A549 (cell line): ENCODE measurements around the gene PCDHGA6. TPM values are rescaled to one million over a fixed set of nuclear protein-coding genes. Genes with fewer than 3 reads are reported as not detected.
"Not testable (repeated sequence)": the region's sequence is repeated elsewhere in the genome, so short reads cannot be mapped to it uniquely, and the experiment has no call there.

ENCODE experiments used
- ATAC-seq, 2 experiments: fragments of 200-7000 bp in 1 of 2; fragments of >200 bp in 1 of 2; cut with Nextera tagmentation in 1 of 2; cut with Tn5 transposase in 1 of 2; 3 replicates each; pipeline versions ENCODE4 v1.8.0 to v1.9.1; 2018 to 2020; ENCODE audit warnings: mild to moderate bottlenecking in 1 of 2, moderate library complexity in 1 of 2
- CTCF ChIA-PET: fragments of 300-600 bp; sonication (Branson Sonifier 250); formaldehyde crosslinking; extraction: SDS; loops from one replicate; lab custom pipeline; 2021; ENCODE audit warnings: antibody characterized with exemption, inconsistent platforms; lab: Yijun Ruan, JAX
- POLR2A ChIA-PET: fragments of 350-600 bp; formaldehyde crosslinking; extraction: SDS; loops from one replicate; lab custom pipeline; 2021; ENCODE audit warnings: antibody characterized with exemption, inconsistent platforms; lab: Yijun Ruan, JAX
- DNase-seq, 2 experiments: peaks; one replicate each; pipeline versions ENCODE4 v3.0.0 to v3.0.0-alpha.2; 2011 to 2016; ENCODE audit warnings: low read depth in 1 of 2, low spot score in 1 of 2
- FAIRE-seq: peaks from 2 replicates; lab custom pipeline; 2011; peaks lifted over from hg19 to GRCh38; lab: Jason Lieb, UNC
- H3K27ac ChIP-seq, 2 experiments: fragments of >200 bp; sonication (Bioruptor Twin); formaldehyde crosslinking; 3 replicates each; pipeline ENCODE4 v1.5.1; 2016 to 2017
- H3K4me1 ChIP-seq: fragments of >200 bp; sonication (Bioruptor Twin); formaldehyde crosslinking; 3 replicates; pipeline ENCODE4 v1.6.1; 2016
- H3K4me2 ChIP-seq: fragments of >200 bp; sonication (Bioruptor Twin); formaldehyde crosslinking; 3 replicates; pipeline ENCODE4 v1.6.1; 2016
- H3K4me3 ChIP-seq: fragments of >200 bp; sonication (Bioruptor Twin); formaldehyde crosslinking; 3 replicates; pipeline ENCODE4 v1.5.1; 2016
- H3K9me3 ChIP-seq: fragments of >200 bp; sonication (Bioruptor Twin); formaldehyde crosslinking; 3 replicates; pipeline ENCODE4 v1.6.1; 2016
- CBX8 ChIP-seq: fragments of 200-600 bp; sonication (generic); IDR thresholded peaks from 2 replicates; pipeline ENCODE4 v1.6.1; 2016
- CEBPB ChIP-seq, 2 experiments: fragments of >200 bp in 1 of 2; sonication (Bioruptor Twin) in 1 of 2; formaldehyde crosslinking in 1 of 2; IDR thresholded peaks; 2 replicates each; pipeline ENCODE4 v1.6.1; 2012 to 2016
- FOXS1 ChIP-seq: fragments of 250-450 bp; sonication (Bioruptor Pico); IDR thresholded peaks from 2 replicates; pipeline ENCODE4 v1.5.0; 2020; ENCODE audit warnings: mild to moderate bottlenecking, moderate library complexity
- HEYL ChIP-seq: fragments of 250-450 bp; sonication (Bioruptor Pico); IDR thresholded peaks from 2 replicates; pipeline ENCODE4 v1.8.0; 2021; ENCODE audit warnings: mild to moderate bottlenecking, moderate library complexity
- MYC ChIP-seq: IDR thresholded peaks from 2 replicates; pipeline ENCODE4 v1.6.1; 2012; ENCODE audit warnings: mild to moderate bottlenecking, inconsistent platforms, low read length, improper control_type of control experiment, borderline replicate concordance
- PHF8 ChIP-seq: fragments of 200-600 bp; sonication (generic); IDR thresholded peaks from 2 replicates; pipeline ENCODE4 v1.6.1; 2016; ENCODE audit warnings: low read depth, mild to moderate bottlenecking, antibody characterized with exemption, moderate library complexity, borderline replicate concordance
- RAD21 ChIP-seq, 2 experiments: fragments of >200 bp in 1 of 2; sonication (Bioruptor Twin) in 1 of 2; formaldehyde crosslinking in 1 of 2; IDR thresholded peaks in 1 of 2; conservative IDR thresholded peaks in 1 of 2; 2 replicates in 1 of 2; 3 replicates in 1 of 2; pipeline ENCODE4 v1.6.1; 2012 to 2018; ENCODE audit warnings: inconsistent platforms in 1 of 2
- RFX5 ChIP-seq: fragments of 450-650 bp; IDR thresholded peaks from 2 replicates; pipeline ENCODE4 v1.7.1; 2014; ENCODE audit warnings: antibody characterized with exemption, mild to moderate bottlenecking, moderate library complexity
- SMC3 ChIP-seq: fragments of >200 bp; sonication (Bioruptor Twin); formaldehyde crosslinking; IDR thresholded peaks from 3 replicates; pipeline ENCODE4 v1.6.1; 2018; ENCODE audit warnings: inconsistent platforms
- SREBF2 ChIP-seq: fragments of 450-650 bp; IDR thresholded peaks from 2 replicates; pipeline ENCODE4 v1.6.1; 2014; ENCODE audit warnings: mild to moderate bottlenecking, moderate library complexity
- TP53 ChIP-seq: fragments of 250-450 bp; sonication (Bioruptor Pico); IDR thresholded peaks from 2 replicates; pipeline ENCODE4 v1.5.0; 2021; ENCODE audit warnings: mild to moderate bottlenecking, moderate library complexity
- ZNF302 ChIP-seq: fragments of 250-450 bp; sonication (Bioruptor Pico); IDR thresholded peaks from 2 replicates; pipeline ENCODE4 v1.9.0; 2021; ENCODE audit warnings: inconsistent platforms, mild to moderate bottlenecking, moderate library complexity
- ZSCAN20 ChIP-seq: fragments of 250-450 bp; sonication (Bioruptor Pico); IDR thresholded peaks from 2 replicates; pipeline ENCODE4 v1.8.0; 2022; ENCODE audit warnings: mild to moderate bottlenecking, moderate library complexity
- WGBS: methylation state at CpG from one replicate; pipeline ENCODE4 v1.1.6; 2017; ENCODE audit errors: missing lambda C conversion rate; 5-methylcytosine and 5-hydroxymethylcytosine counted together
- polyA plus RNA-seq, 4 experiments: library from polyadenylated mRNA; depleted of rRNA in 3 of 4; stranded (reverse); fragments of >200 nt; fragmentation: RNase III in 1 of 4; extraction: RNeasy Plus Mini Kit Qiagen cat#74134 plus additional on column Dnase treatment in 1 of 4; gene quantifications; 2 replicates in 3 of 4; 3 replicates in 1 of 4; pipeline ENCODE4 v1.2.3, GENCODE V29; 2011 to 2017
- TF ChIP-seq, protein P1 (sequence below): IDR thresholded peaks from 2 replicates; pipeline ENCODE4 v1.6.1; 2012
- TF ChIP-seq, protein P2 (sequence below): fragments of >200 bp; sonication (Bioruptor Twin); formaldehyde crosslinking; IDR thresholded peaks from 3 replicates; pipeline ENCODE4 v1.6.1; 2016
- TF ChIP-seq, protein P3 (sequence below): fragments of 200-600 bp; sonication (generic); IDR thresholded peaks from 2 replicates; pipeline ENCODE4 v1.6.1; 2016; ENCODE audit warnings: antibody characterized with exemption, mild to moderate bottlenecking, moderate library complexity
- TF ChIP-seq, protein P4 (sequence below): fragments of >200 bp; sonication (Bioruptor Twin); formaldehyde crosslinking; IDR thresholded peaks from 2 replicates; pipeline ENCODE4 v1.6.1; 2016

PCDHGA6 gene
- polyA plus RNA-seq, 2 of the 4 experiments (the other 2 are of a cell fraction), result 0.23 to 1.0 TPM

DNA sequence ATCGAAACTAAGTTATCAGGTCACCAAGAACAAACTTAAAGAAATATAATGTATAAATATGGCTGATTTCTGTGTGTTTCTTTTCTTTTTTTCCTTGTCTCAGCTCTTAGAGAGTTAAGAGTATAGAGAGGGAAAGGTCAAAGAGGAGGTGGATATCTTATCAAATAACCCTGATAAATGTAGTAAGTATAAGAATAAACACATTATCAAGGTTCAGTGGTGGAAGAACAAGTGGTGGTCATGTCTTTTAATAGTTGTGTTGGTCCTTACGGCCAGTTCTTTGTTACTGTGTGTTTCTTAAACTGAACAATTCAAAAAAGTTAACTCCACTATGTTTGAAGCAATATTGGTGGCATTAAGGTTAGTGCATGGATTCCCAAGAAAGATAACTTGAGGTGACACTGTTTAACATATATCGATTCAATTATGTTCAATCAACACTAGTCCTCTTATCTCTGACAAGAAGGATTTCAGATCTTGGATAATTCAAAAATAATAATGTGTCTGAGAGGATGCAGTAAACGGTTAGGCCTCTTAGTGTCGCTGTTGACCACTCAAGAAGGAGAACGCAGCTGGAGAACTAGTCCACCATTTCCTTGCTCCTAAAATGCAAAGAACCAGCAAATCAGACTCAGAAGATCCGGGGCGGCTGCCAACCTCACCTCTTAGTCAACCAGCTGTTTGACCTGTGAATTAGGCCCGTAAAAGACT lies 30.3 kb upstream of the PCDHGA6 start, which contains the start of gene PCDHGA3:
Gene PCDHGA3, plus strand, starts transcription at position 588 of the 711 bp plus-strand sequence. CDS start 205 bp downstream, outside the sequence.
- H3K4me1 ChIP-seq, result no peaks in the 10 kb centered on the region
- TF ChIP-seq TP53 (CRISPR knock-in tag), result no peak
- peak in 1 of 2 experiments; percentile 32; a peak in 1 of 5 replicates for TF ChIP-seq RAD21 (conservative IDR thresholded peaks at IDR 0.05 in 1 of 2, IDR thresholded peaks at IDR 0.05 in 1 of 2)
- TF ChIP-seq, all 56 proteins: peak for 1
- H3K4me3 ChIP-seq, result no peak within 1 kb of the TSS
- H3K4me2 ChIP-seq, result no peak within 1 kb of the TSS
- peak in 1 of 2 experiments; percentile 61 for DNase-seq
- WGBS, result 25% methylated on average over 9 of the region's 9 CpGs
- 0 out of 6 replicates have a peak, but pooled peaks of 1 of the 2 experiments have one; percentile 34 for ATAC-seq
- H3K9me3 ChIP-seq, result peaks cover 31% of the 10 kb centered on the region
- no peak for FAIRE-seq
- ChIA-PET CTCF (interaction anchor here (0.9 to 2.2 kb wide), 4 partner anchors 40 to 224 kb away, joined by 3 to 8 read pairs (median 6); partner anchors contain the start of gene PCDHGA7), POLR2A (no interaction called here)
- no peak within 1 kb of the TSS for H3K27ac ChIP-seq

DNA sequence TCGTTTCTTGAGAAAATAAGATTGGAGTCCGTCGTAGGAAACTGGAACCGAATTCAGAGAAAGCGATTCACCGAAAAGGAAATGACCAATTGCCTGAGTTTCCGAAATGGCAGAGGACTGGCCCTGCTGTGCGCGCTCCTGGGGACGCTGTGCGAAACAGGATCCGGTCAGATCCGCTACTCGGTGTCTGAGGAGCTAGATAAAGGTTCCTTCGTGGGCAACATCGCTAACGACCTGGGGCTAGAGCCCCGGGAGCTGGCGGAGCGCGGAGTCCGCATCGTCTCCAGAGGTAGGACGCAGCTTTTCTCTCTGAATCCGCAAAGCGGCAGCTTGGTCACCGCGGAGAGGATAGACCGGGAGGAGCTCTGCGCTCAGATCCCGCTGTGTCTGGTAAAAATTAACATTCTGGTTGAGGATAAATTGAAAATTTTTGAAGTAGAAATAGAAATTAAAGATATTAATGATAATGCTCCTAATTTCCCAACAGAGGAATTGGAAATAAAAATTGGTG lies 29.7 kb upstream of the PCDHGA6 start:
- H3K4me3 ChIP-seq, result no peak overlapping the region
- H3K4me1 ChIP-seq, result no peaks in the 10 kb centered on the region
- no peak overlapping the region for H3K4me2 ChIP-seq
- ChIA-PET POLR2A (no interaction called here), CTCF (interaction anchor here (0.9 to 2.2 kb wide), 4 partner anchors 39 to 223 kb away, joined by 3 to 8 read pairs (median 6); partner anchors contain the start of gene PCDHGA7)
- no peak for DNase-seq
- 80% methylated on average over 31 of the region's 31 CpGs for WGBS
- ATAC-seq, result no peak
- TF ChIP-seq HEYL (no peak), FOXS1 (CRISPR knock-in tag) (no peak), SMC3 (no peak), ZSCAN20 (CRISPR knock-in tag) (no peak), PHF8 (no peak), RFX5 (no peak)
- TF ChIP-seq, protein P1, sequence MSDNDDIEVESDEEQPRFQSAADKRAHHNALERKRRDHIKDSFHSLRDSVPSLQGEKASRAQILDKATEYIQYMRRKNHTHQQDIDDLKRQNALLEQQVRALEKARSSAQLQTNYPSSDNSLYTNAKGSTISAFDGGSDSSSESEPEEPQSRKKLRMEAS, result no peak
- FAIRE-seq, result no peak
- H3K9me3 ChIP-seq, result peaks cover 25% of the 10 kb centered on the region
- no peak overlapping the region for H3K27ac ChIP-seq

DNA sequence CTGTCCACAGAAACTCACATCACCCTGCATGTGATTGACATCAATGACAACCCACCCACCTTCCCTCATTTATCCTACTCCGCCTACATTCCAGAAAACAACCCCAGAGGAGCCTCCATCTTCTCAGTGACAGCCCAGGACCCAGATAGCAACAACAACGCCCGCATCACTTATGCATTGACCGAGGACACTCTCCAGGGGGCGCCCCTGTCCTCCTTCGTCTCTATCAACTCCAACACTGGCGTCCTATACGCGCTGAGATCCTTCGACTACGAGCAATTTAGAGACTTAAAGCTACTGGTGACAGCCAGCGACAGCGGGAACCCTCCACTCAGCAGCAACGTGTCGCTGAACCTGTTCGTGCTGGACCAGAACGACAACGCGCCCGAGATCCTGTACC lies 28.4 kb upstream of the PCDHGA6 start:
- Histone ChIP-seq H3K27ac (no peak overlapping the region), H3K9me3 (peaks cover 16% of the 10 kb centered on the region), H3K4me3 (no peak overlapping the region), H3K4me1 (no peaks in the 10 kb centered on the region), H3K4me2 (no peak overlapping the region)
- DNase-seq (no peak), ATAC-seq (no peak), FAIRE-seq (no peak)
- WGBS, result 87% methylated on average over 20 of the region's 20 CpGs
- TF ChIP-seq CEBPB (IDR thresholded peaks at IDR 0.05), result no peak
- no peak for TF ChIP-seq ZNF302
- no peak for TF ChIP-seq CBX8
- TF ChIP-seq, protein P2, sequence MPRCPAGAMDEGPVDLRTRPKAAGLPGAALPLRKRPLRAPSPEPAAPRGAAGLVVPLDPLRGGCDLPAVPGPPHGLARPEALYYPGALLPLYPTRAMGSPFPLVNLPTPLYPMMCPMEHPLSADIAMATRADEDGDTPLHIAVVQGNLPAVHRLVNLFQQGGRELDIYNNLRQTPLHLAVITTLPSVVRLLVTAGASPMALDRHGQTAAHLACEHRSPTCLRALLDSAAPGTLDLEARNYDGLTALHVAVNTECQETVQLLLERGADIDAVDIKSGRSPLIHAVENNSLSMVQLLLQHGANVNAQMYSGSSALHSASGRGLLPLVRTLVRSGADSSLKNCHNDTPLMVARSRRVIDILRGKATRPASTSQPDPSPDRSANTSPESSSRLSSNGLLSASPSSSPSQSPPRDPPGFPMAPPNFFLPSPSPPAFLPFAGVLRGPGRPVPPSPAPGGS, result no peak
- no peak for TF ChIP-seq SREBF2
- no peak for TF ChIP-seq MYC
- TF ChIP-seq, protein P3, sequence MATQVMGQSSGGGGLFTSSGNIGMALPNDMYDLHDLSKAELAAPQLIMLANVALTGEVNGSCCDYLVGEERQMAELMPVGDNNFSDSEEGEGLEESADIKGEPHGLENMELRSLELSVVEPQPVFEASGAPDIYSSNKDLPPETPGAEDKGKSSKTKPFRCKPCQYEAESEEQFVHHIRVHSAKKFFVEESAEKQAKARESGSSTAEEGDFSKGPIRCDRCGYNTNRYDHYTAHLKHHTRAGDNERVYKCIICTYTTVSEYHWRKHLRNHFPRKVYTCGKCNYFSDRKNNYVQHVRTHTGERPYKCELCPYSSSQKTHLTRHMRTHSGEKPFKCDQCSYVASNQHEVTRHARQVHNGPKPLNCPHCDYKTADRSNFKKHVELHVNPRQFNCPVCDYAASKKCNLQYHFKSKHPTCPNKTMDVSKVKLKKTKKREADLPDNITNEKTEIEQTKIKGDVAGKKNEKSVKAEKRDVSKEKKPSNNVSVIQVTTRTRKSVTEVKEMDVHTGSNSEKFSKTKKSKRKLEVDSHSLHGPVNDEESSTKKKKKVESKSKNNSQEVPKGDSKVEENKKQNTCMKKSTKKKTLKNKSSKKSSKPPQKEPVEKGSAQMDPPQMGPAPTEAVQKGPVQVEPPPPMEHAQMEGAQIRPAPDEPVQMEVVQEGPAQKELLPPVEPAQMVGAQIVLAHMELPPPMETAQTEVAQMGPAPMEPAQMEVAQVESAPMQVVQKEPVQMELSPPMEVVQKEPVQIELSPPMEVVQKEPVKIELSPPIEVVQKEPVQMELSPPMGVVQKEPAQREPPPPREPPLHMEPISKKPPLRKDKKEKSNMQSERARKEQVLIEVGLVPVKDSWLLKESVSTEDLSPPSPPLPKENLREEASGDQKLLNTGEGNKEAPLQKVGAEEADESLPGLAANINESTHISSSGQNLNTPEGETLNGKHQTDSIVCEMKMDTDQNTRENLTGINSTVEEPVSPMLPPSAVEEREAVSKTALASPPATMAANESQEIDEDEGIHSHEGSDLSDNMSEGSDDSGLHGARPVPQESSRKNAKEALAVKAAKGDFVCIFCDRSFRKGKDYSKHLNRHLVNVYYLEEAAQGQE, result no peak
- no peak for TF ChIP-seq ZSCAN20 (CRISPR knock-in tag)
- no peak for TF ChIP-seq SMC3
- no peak for TF ChIP-seq RAD21 (conservative IDR thresholded peaks at IDR 0.05 in 1 of 2, IDR thresholded peaks at IDR 0.05 in 1 of 2)
- TF ChIP-seq, protein P4, sequence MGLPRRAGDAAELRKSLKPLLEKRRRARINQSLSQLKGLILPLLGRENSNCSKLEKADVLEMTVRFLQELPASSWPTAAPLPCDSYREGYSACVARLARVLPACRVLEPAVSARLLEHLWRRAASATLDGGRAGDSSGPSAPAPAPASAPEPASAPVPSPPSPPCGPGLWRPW, result no peak
- ChIA-PET CTCF (interaction anchor here (1.1 to 2.2 kb wide), 4 partner anchors 14 to 222 kb away, joined by 3 to 8 read pairs (median 4); no protein-coding TSS in a partner anchor), POLR2A (no interaction called here)

DNA sequence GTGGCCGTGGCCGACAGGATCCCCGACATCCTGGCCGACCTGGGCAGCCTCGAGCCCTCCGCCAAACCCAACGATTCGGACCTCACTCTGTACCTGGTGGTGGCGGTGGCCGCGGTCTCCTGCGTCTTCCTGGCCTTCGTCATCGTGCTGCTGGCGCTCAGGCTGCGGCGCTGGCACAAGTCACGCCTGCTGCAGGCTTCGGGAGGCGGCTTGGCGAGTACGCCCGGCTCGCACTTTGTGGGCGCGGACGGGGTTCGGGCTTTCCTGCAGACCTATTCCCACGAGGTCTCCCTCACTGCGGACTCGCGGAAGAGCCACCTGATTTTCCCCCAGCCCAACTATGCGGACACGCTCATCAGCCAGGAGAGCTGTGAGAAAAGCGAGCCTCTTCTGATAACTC lies 27.7 kb upstream of the PCDHGA6 start:
- H3K4me2 ChIP-seq, H3K4me1 ChIP-seq, DNase-seq, H3K27ac ChIP-seq, H3K4me3 ChIP-seq, ATAC-seq, FAIRE-seq, POLR2A ChIA-PET: not testable (repeated sequence)
- 85% methylated on average over 25 of the region's 35 CpGs for WGBS
- peaks cover 20% of the 10 kb centered on the region for H3K9me3 ChIP-seq
- CTCF ChIA-PET, result interaction anchor here (1.0 to 2.0 kb wide), 5 partner anchors 15 to 179 kb away, joined by 3 to 11 read pairs (median 4); partner anchors contain the start of genes PCDHGA1 and PCDHGA5
